Caco-2 (cell line): ENCODE measurements around the gene PITHD1. TPM values are rescaled to one million over a fixed set of nuclear protein-coding genes. Genes with fewer than 3 reads are reported as not detected.

Source experiments
- BruUV-seq: library from RNA; stranded (reverse); fragments of 400-500 nt; replicated peaks from 2 replicates; lab custom pipeline; 2021; lab: Mats Ljungman, UMichigan
- CTCF ChIA-PET: fragments of 300-600 bp; sonication (Branson Sonifier 250); formaldehyde crosslinking; loops from one replicate; lab custom pipeline; 2022; ENCODE audit warnings: antibody characterized with exemption; lab: Charles Lee
- POLR2A ChIA-PET: fragments of 300-600 bp; sonication (Branson Sonifier 250); formaldehyde crosslinking; loops from one replicate; lab custom pipeline; 2022; ENCODE audit warnings: antibody characterized with exemption; lab: Charles Lee
- DNase-seq, 2 experiments: peaks; one replicate each; pipeline versions ENCODE4 v3.0.0 to v3.0.0-alpha.2; 2020 to 2022
- H3K27me3 ChIP-seq: replicated peaks from 2 replicates; pipeline ENCODE4 v1.6.0; 2011; ENCODE audit warnings: low read length; ENCODE audit not compliant: control insufficient read depth, insufficient read depth
- H3K36me3 ChIP-seq: 2 replicates; pipeline ENCODE4 v1.5.1; 2011; ENCODE audit warnings: low read length; ENCODE audit not compliant: control insufficient read depth, insufficient read depth
- H3K4me1 ChIP-seq: fragments of 250-450 bp; sonication (Bioruptor Pico); 2 replicates; pipeline ENCODE4 v1.5.1; 2020; ENCODE audit warnings: mild to moderate bottlenecking
- H3K4me3 ChIP-seq: 2 replicates; pipeline ENCODE4 v1.5.1; 2011; ENCODE audit warnings: low read depth, mild to moderate bottlenecking, control low read depth, low read length
- H3K9me3 ChIP-seq: fragments of 250-450 bp; sonication (Bioruptor Pico); 2 replicates; pipeline ENCODE4 v1.5.1; 2020; ENCODE audit warnings: mild to moderate bottlenecking, moderate library complexity
- H3K27ac Mint-ChIP-seq: one replicate; pipeline ENCODE4 v1.8.0; 2022; ENCODE audit warnings: mixed read lengths; ENCODE audit not compliant: unreplicated experiment
- H3K27me3 Mint-ChIP-seq: one replicate; pipeline ENCODE4 v1.8.0; 2022; ENCODE audit warnings: mixed read lengths; ENCODE audit not compliant: insufficient read depth, unreplicated experiment
- H3K36me3 Mint-ChIP-seq: one replicate; pipeline ENCODE4 v1.8.0; 2022; ENCODE audit warnings: mild to moderate bottlenecking, mixed read lengths; ENCODE audit not compliant: insufficient read depth, unreplicated experiment
- H3K4me1 Mint-ChIP-seq: one replicate; pipeline ENCODE4 v1.8.0; 2022; ENCODE audit warnings: low read depth, mixed read lengths; ENCODE audit not compliant: unreplicated experiment
- H3K4me3 Mint-ChIP-seq: one replicate; pipeline ENCODE4 v1.8.0; 2022; ENCODE audit warnings: mild to moderate bottlenecking, moderate library complexity, mixed read lengths; ENCODE audit not compliant: unreplicated experiment
- H3K9me3 Mint-ChIP-seq: one replicate; pipeline ENCODE4 v1.8.0; 2022; ENCODE audit warnings: mixed read lengths; ENCODE audit not compliant: unreplicated experiment
- CTCF ChIP-seq, 2 experiments: fragments of 200-600 bp in 1 of 2; IDR thresholded peaks; 1 replicate in 1 of 2; 2 replicates in 1 of 2; pipeline versions ENCODE4 v1.5.1 to v1.8.0; 2011 to 2022; ENCODE audit warnings: antibody characterized with exemption in 1 of 2, control low read depth in 1 of 2, inconsistent platforms in 1 of 2, low read depth in 1 of 2, low read length in 1 of 2, mild to moderate bottlenecking in 1 of 2, moderate library complexity in 1 of 2; ENCODE audit not compliant: insufficient read depth in 1 of 2, severe bottlenecking in 1 of 2, unreplicated experiment in 1 of 2
- intact Hi-C: fragments of 100-400 bp; cut with micrococcal nuclease; formaldehyde crosslinking; loops from one replicate; pipeline ENCODE4 v1.10.0; 2022; ENCODE audit not compliant: unreplicated experiment
- total RNA-seq: library from RNA; stranded (reverse); gene quantifications from 2 replicates; pipeline ENCODE4 v1.2.3, GENCODE V29; 2022

The PITHD1 gene
- total RNA-seq, 1 experiment from 2014 or later: 47.8 TPM

- H3K9me3 Mint-ChIP-seq: no peaks in the 10 kb centered on the region
- H3K4me1 Mint-ChIP-seq: no peaks in the 10 kb centered on the region
- DNase-seq: no peak
- CTCF ChIA-PET: no interaction called here
- intact Hi-C loops: no loop called here
- H3K9me3 ChIP-seq: no peaks in the 10 kb centered on the region
- H3K36me3 ChIP-seq: no peaks in the 10 kb centered on the region; the same call in 1 of the 2 replicates
- H3K27me3 Mint-ChIP-seq: no peaks in the 10 kb centered on the region
- no peaks in the 10 kb centered on the region for H3K4me1 ChIP-seq
- POLR2A ChIA-PET: interaction anchor here (1.5 kb wide), 1 partner anchor 13 kb away, joined by 3 read pairs; no protein-coding TSS in a partner anchor
- TF ChIP-seq CTCF (IDR thresholded peaks at IDR 0.05; ENCODE audit: insufficient read depth in 1 of 2, low read depth in 1 of 2, low read length in 1 of 2, severe bottlenecking in 1 of 2, unreplicated experiment in 1 of 2): no peak
- no peaks in the 10 kb centered on the region for H3K27me3 ChIP-seq
- no peak overlapping the region for H3K4me3 ChIP-seq
- H3K36me3 Mint-ChIP-seq: no peaks in the 10 kb centered on the region
- H3K27ac Mint-ChIP-seq: no peak overlapping the region
- no peak overlapping the region for H3K4me3 Mint-ChIP-seq
- no TSS peak for BruUV-seq
Observed at GRCh38 chr1:23814016-23814415, 35.8 kb downstream of the PITHD1 start.

- Histone ChIP-seq H3K4me3 (no peak overlapping the region), H3K36me3 (no peaks in the 10 kb centered on the region; the same call in 1 of the 2 replicates), H3K4me1 (no peaks in the 10 kb centered on the region), H3K27me3 (no peaks in the 10 kb centered on the region), H3K9me3 (no peaks in the 10 kb centered on the region)
- H3K4me3 Mint-ChIP-seq: no peak overlapping the region
- no peaks in the 10 kb centered on the region for H3K9me3 Mint-ChIP-seq
- ChIA-PET POLR2A (no interaction called here), CTCF (no interaction called here)
- H3K27ac Mint-ChIP-seq: no peak overlapping the region
- intact Hi-C loops: no loop called here
- DNase-seq: no peak
- no peak for TF ChIP-seq CTCF (IDR thresholded peaks at IDR 0.05; ENCODE audit: insufficient read depth in 1 of 2, low read depth in 1 of 2, low read length in 1 of 2, severe bottlenecking in 1 of 2, unreplicated experiment in 1 of 2)
- no peaks in the 10 kb centered on the region for H3K27me3 Mint-ChIP-seq
- H3K4me1 Mint-ChIP-seq: no peaks in the 10 kb centered on the region
- no TSS peak for BruUV-seq
- no peaks in the 10 kb centered on the region for H3K36me3 Mint-ChIP-seq
Observed at GRCh38 chr1:23816361-23816760, 38.1 kb downstream of the PITHD1 start.

- no peaks in the 10 kb centered on the region for H3K9me3 Mint-ChIP-seq
- H3K27ac Mint-ChIP-seq: no peak overlapping the region
- CTCF ChIA-PET: no interaction called here
- Histone ChIP-seq H3K27me3 (no peaks in the 10 kb centered on the region), H3K4me3 (no peak overlapping the region), H3K9me3 (no peaks in the 10 kb centered on the region), H3K4me1 (no peaks in the 10 kb centered on the region), H3K36me3 (no peaks in the 10 kb centered on the region; the same call in 1 of the 2 replicates)
- no TSS peak for BruUV-seq
- no peaks in the 10 kb centered on the region for H3K36me3 Mint-ChIP-seq
- POLR2A ChIA-PET: interaction anchor here (0.5 kb wide), 1 partner anchor 16 kb away, joined by 3 read pairs; no protein-coding TSS in a partner anchor
- no peak for DNase-seq
- H3K27me3 Mint-ChIP-seq: no peaks in the 10 kb centered on the region
- intact Hi-C loops: no loop called here
- H3K4me1 Mint-ChIP-seq: no peaks in the 10 kb centered on the region
- no peak overlapping the region for H3K4me3 Mint-ChIP-seq
- no peak for TF ChIP-seq CTCF (IDR thresholded peaks at IDR 0.05; ENCODE audit: insufficient read depth in 1 of 2, low read depth in 1 of 2, low read length in 1 of 2, severe bottlenecking in 1 of 2, unreplicated experiment in 1 of 2)
Observed at GRCh38 chr1:23816906-23817305, 38.7 kb downstream of the PITHD1 start.
